CD4-positive, alpha-beta T cell treated with Interleukin-4 for 1 hour (primary cell): ENCODE results near the gene NEK10.
A peak's percentile ranks its signal among the peaks of the same experiment; 100 is the strongest.
"Not testable (repeated sequence)": the region's sequence is repeated elsewhere in the genome, so short reads cannot be mapped to it uniquely, and the experiment has no call there.

Experiments
- DNase-seq, 2 donors: peaks; one replicate each; pipeline ENCODE4 v3.0.0-alpha.2; 2020 to 2022

Gene NEK10

DNA sequence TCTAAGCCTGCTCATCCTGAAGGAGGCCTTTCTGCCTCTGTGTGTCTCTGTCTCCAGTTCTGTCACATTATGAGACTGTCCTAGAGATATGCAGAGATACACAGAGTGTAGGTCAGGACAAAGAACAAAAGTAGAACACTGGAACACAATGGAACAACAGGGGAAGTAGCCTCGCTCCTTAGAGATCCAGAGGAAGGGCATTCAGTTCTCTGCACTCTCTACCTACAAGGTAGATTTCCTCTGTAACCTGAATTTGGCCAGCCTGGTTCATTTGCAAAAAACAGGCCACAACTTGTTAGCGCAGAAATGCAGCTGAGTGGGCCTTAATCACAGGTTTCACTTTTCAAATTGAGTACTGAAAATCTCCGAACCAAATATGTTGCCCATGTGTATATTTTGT lies 19.4 kb downstream of the NEK10 start:
- peak in 1 of 2 donors; percentile 8 for DNase-seq

DNA sequence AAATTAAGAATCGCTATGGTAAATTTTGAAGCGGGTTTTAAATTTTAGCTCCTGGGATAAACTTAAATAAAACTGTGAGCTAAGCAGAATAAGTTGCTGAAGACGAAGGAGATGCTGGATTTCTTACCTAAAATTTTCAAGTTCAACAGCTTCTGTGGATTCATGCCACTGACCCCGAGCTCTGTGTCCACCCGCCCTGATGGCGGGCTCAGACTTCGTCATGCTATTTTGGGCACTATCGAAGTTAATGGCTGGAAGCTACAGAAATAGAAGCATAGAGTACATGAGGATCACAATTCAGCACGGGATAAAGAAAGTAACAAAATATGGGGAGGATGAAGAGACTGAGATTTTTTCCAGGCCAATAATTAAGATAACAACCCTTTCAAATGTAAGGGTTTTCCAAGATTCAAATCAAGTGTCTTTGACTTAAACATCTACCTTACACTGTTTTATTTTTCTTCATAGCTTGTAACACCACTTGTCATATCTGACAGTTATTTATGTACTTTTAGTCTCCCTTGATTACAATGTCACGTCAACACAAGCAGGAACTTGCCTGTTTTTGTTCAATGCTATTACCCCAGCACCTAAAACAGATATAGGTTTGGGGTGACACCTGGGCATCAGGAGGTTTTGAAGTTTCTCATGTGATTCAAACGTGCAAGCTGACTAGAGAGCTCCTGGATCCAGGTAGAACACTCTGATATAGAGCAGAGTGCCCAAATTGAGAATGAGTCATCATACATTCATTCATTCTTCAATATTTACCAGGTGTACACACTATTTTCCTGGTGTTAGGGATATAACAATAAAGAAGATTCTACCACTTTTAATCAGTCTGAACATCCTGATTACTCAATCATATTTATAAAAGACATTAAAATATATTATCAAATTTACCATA lies 23.0 kb downstream of the NEK10 start:
- no peak for DNase-seq

DNA sequence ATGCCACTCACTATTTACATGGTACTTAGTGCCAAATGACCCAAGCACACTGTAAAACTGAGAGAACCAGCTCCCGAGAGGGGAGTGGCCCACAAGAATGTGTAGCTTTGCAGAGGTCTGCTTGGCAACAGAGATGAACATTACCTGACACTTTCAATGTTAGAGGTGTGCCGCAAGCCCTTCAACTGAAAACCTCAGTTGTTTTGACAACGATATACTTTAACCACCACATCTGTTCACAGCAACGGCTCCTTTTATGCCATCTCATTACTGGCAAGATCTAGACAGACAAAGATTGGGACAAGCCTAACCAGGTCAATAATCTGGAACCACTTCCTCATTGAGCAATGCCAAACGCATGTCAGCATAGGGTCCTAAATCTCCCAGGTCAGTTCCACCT lies 23.7 kb downstream of the NEK10 start:
- peak in 1 of 2 donors; percentile 31 for DNase-seq

DNA sequence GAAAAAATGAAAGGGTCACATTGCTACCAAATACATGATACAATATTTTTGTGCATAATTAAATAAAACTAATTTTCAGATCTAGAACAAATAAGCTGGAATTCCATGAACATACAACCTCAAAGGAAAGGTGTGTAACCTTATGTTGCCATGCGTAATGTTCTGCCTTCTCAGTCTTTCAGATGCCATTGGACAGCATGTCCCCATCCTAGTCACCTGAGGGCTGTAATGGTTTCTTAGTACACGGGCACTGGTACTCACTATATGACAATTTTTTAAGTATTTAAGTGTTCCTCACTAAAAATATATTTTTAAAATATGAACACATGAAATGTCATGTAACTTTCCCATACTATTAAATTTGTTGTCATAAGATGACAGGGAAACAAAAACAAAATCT lies 24.1 kb downstream of the NEK10 start:
- no peak for DNase-seq

DNA sequence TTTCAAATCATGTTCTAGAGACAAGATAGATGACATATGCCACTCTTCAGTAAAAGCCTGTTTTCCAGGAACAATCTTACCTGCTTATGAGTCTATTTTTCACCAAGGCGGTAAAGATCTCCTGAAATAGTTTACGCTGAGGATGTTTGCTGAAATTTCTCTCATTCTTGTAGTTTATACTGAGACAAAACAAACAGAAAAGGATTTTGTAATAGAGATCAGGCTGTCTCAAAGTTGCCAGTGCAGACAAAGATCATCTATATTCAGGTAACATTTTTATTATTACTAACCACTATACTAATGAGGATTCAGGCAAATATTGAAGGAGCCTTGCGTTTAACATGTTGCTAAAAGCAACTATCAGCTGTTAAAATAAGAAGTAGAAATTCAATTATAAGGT lies 25.0 kb downstream of the NEK10 start:
- no peak for DNase-seq

DNA sequence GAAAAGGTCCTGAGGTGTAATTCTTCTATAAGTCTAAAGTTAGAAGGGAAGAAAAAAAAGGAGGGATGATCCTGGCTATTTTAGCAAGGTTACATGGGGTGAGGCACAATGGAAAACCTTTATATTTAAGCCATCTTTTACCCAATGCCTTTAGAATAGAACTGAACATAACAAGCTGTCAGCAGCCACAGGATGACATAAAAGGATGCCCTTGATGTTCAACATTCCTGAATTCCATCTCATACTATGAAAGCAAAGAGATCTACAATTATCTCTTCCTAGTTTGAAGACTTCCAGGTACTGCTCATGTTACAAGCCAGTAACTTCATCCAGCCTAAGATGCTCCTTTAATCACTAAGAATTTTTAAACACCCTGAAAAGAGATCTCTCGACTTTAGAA lies 26.9 kb downstream of the NEK10 start:
- no peak for DNase-seq

DNA sequence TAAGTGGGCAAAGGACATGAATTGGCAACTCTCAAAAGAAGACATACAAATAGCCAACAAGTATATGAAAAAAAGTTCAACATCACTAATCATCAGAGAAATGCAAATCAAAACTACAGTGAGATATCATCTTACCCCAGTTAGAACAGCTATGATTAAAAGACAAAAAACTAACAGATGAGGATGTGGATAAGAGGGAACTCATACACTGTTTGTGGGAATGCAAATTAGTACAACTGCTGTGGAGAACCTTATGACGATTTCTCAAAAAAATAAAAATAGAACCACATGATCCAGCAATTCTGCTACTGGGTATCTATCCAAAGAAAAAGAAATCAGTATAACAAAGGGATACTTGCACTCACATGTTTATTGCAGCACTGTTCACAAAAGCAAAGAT lies 28.6 kb downstream of the NEK10 start:
- peak in 1 of 2 donors; percentile 22 for DNase-seq

DNA sequence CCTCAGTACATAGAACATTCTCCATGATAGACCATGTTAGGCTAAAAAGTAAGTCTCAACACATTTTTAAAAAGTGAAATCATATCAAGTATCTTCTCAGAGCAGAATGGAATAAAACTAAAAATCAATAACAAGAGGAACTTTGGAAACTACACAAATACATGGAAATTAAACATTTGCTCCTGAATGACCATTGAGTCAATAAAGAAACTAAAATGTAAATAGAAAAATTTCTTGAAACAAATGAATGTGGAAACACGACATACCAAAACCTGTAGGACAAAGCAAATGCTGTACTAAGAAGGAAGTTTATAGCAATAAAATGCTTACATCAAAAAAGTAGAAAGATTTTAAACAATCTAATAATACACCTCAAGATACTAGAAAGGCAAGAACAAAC lies 33.6 kb downstream of the NEK10 start:
- no peak for DNase-seq

DNA sequence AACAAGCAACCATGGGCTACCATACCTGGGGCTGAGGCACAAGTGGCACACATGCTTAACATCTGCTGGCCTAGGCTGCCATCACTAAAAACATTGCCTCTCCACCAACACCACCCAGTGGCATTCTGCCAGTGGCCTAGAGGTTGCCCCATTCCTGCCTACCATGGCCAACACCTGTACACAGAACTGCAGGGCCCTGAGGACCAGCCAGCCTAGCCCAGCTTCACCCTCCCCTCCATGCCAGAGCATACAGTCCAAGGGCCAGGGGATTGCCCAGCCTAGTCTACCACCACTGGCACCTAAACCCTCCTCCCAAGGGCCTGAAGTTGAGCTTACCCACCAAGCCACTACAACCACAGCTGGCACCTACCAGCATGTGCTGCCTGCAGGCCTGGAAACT lies 35.3 kb downstream of the NEK10 start:
- DNase-seq: no peak

DNA sequence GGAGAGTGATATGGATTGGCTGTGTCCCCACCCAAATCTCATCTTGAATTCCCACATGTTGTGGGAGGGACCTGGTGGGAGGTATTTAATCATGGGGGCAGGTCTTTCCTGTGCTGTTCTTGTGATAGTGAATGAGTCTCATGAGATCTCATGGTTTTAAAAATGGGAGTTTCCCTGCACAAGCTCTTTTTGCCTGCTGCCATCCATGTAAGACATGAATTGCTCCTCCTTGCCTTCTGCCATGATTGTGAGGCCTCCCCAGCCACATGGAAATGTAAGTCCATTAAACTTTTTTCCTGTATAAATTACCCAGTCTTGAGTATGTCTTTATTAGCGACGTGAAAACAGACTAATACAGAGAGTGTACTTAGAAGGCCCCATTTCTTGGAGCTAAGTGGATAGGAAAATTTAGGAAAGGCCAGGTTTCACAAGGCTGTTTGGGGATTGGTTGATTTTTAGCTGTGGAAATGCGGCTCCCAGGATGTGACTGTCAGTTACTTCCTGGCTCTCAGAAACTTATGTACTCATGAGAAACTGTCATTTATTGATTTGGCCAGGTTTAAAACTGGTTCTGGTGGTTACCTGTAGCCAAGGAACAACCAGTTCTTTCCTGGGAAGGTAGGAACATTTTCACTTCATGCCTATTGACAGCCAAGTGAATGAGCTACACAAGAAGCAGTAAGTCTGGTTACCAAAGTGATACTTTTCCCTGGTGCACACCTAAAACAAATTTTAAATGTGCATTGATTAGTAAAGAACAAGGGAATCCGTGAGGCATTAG lies 40.0 kb downstream of the NEK10 start:
- not testable (repeated sequence) for DNase-seq

DNA sequence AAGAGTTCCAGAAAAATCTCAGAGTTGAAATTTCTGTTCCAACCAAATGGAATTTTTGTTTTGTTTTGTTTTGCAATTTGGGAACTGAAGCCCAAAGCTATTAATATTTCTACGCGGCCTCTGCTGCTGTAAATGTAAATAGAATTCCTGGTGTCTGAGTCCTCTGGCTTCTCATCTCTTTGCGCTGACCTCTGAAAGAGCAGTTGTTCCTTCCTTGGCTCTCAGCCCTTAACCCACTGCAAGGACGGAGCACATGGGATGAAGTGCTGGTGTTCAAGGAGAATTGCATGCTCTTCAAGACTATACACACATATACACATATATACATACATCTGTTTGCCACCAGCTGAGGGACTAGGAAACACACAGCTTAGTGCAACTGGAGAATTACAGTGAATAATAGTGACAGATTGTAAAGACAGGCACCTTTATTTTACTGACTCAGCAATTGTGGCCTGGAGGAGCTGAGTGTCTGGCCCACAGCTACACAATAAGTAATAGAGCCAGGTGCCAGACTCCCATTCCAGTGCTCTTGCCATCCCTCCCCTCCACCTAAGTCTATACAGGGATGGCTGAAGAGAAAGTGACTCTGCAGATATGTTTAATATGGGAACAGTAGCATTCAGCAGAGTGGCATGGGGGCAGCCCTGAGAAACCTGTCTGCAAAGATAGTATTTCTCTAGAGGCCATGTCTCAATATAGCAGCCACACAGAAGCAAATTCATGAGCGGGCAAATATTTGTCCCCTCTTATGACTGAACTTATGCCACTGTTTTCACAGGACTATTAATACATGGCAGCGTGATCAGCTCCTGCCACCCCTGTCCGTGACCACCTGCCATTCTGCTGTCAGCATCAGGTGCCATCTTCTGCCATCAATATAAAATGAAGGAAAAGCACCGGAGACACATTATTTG lies 42.3 kb downstream of the NEK10 start:
- no peak for DNase-seq

DNA sequence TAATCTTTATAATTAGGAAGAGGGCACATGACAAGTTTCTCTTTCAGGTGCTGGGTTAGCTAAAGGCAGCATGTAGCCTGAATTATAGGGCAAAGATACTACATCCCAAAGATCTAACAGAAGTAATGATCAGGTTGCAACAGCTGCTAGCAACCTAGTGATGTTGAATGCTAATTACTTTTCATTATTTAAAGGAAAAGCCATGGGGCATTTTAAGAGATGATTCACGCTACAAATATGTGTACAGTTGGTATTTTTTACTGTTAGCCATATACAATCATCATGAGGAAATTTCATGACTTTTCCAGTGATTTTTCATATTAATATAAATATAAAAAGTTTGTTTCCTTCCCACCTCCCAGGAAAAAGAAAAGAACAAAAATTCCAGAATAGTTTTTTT lies 43.0 kb downstream of the NEK10 start:
- DNase-seq: no peak

DNA sequence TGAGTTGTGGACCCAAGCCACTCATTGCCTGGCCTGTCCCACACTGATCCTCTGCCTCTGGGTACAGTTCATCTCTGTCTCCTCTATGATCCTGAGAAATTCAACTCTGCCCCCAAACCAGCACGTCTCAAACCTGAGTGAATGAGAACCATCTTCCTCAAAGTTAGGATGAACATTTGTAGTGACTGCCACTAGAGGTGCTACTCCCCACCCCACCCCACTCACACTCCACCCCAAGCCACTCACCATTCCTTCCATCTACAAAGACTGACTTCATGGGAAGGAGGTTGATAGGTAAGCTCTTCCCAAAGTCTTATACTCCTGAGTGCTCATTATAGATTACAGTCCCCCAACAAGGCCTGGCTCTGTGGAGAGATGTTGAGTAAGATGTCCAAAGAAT lies 43.8 kb downstream of the NEK10 start:
- no peak for DNase-seq

DNA sequence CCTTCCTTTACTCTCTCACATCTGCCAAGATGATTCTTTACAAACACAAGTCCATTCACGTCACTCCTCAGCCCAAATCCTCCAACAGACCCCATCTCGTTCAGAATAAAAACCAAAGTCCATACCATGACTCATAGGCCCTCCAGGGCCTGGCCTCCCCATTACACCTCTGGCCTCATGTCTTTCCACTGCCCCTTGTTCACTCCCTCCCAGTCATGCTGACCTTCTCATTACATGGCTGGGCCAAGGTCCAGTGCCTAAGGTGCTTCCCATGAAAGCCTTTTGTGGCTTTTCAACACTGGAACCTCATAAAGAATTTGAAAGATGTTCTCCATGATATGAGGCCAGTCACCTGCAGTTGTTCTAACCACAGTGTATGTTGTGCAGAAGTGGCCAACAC lies 44.5 kb downstream of the NEK10 start:
- no peak for DNase-seq

DNA sequence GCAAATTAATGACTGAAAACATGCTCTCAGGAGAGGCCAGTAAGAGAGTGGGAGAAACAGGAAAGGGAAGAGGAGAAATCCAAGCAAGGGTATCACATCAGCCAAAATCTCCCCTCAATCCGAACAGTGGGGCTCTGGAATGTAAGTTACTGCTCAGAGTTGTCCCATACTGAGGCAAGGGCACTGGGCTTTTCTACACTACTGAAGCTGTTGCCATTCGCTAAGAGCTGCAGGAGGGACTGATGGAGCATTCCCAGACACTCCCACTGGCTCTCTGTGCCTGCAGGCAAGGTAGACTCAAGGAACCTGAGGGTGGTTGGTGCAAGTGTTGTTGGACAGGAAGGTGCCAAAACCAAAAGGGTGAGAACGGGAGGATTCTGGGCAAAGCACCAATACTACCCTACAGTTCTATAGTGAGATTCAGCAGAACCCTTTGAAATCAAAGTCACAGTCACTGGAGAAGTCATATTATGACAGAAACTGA lies 46.1 kb downstream of the NEK10 start:
- DNase-seq: no peak

DNA sequence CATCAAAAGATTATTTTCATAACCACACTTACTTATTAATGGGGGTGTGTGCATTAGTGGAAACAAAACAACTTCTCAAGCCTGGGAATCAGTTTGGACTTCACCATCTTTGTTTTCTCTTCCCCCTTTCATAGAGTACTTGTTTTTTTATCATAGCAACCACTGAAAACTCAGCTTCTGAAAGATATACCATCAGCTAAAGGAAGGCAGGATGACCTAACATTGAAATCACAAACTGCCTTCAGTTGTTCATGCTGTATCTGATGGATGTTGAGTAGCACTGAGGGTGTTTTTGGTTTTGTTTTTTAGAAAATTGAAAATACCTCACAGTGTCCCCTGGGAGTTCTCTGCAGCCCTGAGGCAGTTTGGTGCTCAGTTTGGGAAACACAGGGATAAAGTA lies 46.5 kb downstream of the NEK10 start:
- DNase-seq: no peak

DNA sequence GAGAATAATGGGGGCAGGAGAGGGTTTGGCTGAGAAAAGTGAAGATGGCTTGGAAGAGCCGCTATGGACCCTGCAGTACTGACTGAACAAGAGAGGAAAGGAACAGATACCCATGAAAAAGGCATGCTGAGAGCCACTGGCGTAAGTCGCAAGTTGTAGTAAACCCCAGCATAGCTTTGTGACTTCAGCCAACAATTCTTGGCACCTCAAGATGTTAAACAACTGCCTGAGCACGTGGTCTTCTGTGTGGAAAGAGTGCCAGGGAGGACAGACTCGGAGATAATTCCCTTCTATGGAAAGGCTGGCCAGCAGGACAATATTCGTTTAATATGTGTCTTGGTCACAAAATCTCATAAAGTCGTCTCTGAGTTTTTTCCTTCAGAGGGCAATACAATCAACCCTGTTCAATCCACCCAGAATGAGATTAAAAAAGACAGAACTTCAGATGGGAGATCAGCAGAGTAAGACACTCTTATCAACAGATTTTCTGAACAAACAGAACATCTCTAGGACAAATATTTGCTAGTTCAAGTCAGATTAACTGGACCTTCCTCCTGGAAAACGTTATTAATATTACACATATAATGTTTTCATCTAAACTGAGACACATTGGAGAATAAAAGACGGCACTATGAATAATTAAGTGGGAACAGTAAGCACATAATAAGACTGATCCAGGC lies 49.2 kb downstream of the NEK10 start:
- no peak for DNase-seq

DNA sequence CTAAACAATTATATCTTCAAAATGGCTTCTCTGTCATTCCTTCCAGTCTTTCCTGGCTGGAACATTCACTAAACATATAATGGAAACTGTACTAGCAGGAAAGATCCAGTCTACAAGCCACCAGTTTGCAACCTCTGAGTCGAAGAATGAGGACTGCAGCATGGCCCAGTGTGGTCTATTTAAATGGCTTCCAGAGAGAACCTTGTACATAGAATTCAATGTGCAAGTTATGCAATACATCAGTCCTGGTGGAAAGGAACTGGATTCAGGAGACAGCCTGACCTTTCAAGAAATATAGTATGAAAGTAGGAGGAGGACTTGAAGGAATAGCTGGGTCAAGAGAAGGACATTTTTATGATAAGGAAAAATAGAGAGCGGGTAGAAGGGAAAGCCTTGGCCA lies 49.9 kb downstream of the NEK10 start:
- no peak for DNase-seq

DNA sequence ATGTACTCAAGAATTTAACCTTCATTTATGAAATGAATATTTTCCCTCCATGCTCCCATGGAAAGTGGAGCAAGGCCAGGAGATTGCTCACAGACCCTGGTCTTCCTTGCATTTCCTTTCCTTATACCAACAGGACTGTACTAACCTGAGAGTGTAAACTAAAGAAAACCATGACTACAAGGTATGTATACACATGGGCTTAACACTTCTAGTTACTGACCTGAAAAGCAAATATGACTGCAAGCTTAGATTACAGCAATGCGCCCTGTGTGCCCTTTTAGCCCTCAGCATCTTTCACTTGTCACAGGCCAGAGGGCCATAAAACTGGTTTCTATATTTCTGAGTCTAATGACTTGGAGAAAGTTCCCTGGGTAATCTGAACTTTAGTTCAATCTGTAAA lies 52.1 kb downstream of the NEK10 start:
- no peak for DNase-seq

DNA sequence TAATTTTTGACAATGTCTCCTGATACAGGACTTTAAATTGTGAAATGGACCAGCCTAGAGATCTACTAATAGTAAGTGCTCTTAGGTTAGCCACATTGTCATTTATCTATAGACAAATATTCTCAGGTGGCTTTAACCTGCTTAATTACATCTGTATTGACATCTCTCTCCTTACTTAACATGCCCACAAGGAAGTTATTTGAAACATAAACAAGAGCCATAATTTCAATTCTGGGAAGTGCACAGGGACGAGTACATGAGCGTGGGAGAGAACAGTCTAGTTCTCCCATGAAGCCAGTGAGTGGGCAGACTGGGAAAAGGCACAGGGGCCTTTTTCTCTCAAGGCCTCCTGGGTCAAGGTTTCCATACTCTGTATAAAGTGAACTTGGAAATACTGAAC lies 54.2 kb downstream of the NEK10 start:
- DNase-seq: no peak

DNA sequence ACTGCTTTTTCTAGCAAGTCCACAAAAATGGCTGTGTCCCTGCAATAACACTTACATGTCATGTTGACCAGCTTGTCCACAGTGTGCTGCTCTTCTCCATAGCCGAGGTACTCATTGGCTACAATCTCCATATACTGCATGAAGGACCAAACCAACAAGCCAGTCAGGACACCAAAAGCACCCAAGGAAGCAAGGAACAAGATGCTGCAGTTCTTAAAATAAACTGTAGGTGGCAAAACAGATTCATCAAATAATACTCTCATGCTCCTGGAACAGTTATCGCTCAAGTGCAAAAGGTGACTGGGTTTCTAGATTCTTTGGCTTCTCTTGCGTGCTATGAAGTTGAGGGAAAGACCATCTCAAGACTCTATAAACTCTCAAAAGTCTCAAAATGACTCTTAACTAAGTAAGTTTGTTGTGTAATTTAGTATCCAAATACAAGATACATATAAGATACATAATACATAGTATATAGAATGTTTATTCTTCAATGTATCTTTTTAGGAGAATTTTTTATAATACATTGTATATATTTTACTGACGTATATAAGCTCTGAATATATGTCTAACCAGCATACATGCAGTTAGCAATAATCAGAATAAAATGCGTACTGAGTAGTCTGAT lies 57.0 kb downstream of the NEK10 start:
- peak in 1 of 2 donors; percentile 68 for DNase-seq

DNA sequence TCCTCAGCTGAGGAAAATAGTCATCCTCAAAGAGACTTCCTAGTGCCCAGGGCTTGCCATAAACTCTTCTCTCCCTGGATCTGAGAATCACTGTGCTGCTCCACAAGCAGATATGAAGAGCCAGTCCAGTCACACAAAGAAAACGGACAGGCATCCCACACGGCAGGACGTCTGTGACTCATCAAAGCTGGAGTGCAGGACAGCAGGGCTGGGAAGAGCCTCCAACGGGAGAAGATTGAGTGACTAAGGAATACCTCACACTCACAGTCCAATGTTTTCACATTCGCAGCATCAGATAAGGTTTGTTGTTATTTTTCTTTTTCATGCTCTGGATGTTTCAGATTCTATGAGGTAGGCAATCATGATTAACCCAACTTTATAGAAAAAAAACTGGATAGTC lies 57.8 kb downstream of the NEK10 start:
- no peak for DNase-seq
